ENCODE results near the gene GGTLC3. TPM values are rescaled to one million over a fixed set of nuclear protein-coding genes. Genes with fewer than 3 reads are reported as not detected.
"Not testable (repeated sequence)": the region's sequence is repeated elsewhere in the genome, so short reads cannot be mapped to it uniquely, and the experiment has no call there.

The GGTLC3 gene
- not detected in 2 replicates for total RNA-seq (2014; rRNA removed; shearing (Covaris generic))

DNA sequence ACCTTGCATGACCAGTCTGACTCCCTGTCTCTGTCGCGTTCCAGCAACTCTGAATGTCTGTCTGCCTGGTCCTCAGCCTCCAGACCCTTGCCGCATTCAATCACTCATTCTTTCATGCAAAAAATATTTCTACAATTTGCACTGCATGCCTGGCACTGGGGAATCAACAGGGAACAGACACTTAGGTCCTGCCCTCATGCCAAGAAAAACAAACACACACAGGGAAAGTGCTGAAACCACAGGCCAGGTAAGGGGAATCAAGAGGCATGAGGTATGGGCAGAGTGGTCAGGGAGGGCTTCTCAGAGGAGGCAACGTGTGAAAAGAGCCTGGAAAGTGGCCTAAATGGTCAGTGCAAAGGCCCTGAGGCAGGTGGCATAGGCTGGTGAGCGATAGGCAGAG is at the start of gene GGTLC3:
TSS of gene GGTLC3 (minus strand) at position 101 of the 400 bp plus-strand sequence. CDS start 264 bp downstream, outside the sequence.
- DNase-seq (ENCODE audit: low read depth): not testable (repeated sequence)

DNA sequence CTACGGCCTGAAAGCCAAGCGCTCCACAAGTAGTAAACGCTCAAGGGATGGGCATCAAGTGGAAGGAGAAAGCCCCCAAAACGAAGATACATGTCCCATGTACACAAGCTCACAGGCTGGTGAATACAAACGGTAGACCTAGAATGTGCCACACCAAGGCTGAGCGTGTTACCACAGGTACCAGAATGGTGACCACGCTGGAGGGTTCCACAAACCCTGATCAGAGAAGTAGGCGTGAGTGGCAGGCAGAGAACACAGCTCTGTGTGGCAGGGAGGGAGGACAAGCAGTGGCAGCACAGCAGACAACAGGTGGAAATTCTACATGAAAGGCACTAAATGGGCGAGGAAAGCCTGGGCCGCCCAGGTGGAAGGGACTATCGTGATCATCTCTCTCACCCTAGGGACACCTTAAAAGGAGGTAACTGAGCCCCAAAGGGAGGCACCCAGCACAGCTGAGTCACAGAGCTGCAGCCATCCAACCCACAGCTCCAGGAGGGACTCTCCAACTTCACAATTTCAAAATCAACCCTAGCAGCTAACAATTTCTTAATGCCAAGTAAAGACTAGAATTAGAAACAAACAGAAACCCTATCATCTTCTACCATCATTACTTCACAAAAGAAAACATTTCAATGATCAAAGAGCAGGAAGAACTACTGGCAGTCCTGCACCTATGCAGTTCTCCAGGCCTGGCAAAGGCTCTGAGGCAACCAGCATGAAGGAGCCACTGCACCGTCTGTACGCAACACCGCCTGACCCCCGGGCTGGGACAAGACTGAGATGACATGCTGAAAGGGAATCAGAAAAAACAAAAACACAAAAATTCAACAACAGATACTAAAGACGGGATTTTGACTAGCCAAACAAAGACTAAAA is 42.4 kb upstream of the GGTLC3 start:
- DNase-seq (ENCODE audit: low read depth): not testable (repeated sequence)

DNA sequence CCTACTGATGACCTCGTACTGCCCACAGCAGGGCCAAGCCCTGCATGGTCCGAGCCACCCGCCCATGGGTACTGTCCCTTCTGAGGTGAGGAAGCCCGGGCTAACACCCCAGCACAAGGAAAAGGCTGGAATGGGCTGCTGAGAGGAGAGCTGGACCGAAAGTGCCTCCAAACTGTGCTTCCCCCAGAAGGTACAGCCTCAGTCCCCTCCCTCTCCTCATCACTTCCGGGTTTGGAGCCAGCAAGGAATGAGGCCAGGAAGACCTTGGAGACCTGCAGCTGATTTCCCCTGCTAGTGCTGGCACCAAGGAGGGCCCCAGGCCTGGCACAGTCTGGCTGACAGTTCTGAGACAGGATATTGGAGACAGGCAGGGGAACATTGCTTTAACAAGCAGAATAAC is 41.0 kb upstream of the GGTLC3 start:
- DNase-seq (ENCODE audit: low read depth): not testable (repeated sequence)

DNA sequence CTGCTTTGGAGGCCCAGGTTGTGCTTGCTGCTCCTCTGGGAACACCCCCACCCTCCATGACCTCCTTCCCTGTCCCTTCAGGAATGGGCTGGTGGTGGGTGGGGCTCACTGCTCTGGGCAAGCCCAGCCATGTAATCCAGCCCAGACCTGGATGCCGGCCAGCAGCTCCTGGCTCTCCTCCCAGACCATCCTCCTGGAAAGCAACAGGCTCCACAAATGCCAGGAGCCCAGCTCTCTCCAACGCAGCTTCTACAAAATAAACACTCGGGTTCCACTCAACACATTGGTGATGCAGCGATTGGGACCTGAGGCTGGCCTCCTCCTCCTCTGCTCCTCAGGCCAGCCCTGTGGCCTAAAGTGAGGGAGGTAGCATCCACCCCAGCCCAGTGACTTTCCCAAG is 40.6 kb upstream of the GGTLC3 start:
- not testable (repeated sequence) for DNase-seq (ENCODE audit: low read depth)

DNA sequence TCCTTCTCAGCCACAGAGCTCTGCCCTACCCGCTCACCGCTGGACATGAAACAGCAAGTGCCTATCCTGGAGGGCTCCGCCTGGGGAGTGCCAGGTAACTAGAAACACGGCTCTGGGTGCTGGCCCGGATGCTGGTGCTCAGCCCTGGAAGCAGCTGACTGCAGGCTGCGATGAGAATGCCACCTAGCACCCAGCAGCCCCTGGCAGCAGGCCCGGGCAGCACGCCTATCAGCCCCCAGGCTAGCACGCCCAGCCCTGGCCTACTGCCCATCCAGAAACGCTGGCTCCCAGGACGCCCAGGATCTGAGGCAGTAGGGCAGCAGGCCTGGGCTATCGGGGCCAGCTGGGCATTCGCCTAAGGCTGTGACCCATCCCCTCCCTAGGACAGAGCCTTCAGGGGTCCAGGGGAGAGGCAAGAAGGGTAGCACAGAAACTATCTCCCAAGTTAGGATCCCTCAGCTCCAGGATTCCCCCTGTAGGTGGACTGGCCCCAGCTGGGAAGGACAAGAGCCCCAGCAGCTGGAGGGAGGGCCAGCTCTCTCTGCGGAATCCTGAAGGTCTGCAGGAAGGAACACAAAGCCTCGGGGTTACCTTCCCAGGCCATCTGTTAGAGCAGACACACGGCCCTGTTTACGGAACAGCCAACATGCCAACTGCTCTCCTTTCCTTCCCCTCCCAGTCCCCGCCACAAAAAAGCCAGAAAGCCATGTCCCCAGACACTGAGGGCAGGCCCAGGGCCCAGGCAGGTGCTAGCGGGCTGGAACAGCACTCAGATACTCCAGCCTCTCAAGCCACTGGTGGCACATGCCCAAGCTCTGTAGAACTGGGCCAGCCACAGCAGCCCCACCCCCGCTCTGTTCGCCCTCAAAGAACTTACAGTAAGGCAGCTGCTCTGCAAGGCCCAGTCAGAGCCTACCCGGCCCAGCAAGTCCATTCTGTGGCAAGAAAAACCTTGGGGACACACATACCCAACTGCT is 36.6 kb upstream of the GGTLC3 start:
- not testable (repeated sequence) for DNase-seq (ENCODE audit: low read depth)

DNA sequence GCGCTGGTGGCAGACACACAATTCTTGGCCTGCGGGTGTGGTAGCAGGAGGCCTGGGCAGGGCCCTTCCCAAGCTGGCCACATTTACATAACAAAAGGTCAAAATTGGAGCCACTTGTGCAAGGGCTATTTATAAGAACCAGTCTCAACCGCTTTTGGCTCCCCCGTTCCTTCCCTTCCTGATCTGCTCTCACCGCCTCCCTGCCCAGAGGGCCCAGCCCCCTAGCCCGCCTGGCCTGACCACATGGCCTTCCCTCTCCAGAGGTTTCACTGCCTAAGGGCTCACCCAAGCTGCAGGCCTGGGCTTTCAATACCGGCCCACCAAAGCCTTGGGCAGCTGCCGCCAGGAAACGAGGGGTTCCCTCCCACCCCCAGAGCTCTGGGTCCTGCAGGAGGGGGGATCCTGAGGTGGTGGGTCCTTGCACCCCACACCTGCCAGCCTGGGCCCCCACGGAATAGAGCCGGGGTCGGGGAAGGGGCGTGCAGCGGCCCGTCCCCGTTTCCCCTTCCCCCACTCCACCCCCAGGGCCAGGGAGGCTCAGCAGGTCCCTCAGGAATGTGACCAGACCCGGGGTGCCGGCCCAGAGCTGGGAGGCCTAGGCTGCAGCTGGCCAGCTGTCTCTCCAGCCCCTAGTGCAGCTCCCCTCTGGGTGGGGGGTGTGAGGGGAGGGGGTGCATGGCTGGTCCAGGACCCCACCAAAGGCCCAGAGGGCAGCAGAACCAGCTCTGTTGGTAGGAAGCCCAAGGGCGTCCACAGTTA is 35.1 kb upstream of the GGTLC3 start:
- DNase-seq (ENCODE audit: low read depth): not testable (repeated sequence)

DNA sequence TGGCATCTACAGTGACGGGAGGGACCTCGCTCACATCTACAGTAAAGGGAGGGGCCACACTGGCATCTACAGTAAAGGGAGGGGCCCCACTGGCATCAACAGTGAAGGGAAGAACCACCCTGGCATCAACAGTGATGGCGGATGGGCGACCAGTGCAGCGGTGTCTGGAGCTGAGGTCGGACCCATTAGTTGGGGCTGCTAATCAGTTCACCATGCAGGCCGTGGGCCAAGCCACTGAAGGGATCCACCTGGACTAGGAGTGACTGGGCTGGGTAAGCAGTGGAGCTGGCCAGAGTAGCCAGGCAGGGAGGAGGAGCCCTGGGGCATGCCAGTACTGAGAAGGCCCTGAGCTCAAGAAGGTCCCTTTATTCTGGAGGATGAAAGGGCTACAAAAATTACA is 33.1 kb upstream of the GGTLC3 start:
- DNase-seq (ENCODE audit: low read depth): not testable (repeated sequence)

DNA sequence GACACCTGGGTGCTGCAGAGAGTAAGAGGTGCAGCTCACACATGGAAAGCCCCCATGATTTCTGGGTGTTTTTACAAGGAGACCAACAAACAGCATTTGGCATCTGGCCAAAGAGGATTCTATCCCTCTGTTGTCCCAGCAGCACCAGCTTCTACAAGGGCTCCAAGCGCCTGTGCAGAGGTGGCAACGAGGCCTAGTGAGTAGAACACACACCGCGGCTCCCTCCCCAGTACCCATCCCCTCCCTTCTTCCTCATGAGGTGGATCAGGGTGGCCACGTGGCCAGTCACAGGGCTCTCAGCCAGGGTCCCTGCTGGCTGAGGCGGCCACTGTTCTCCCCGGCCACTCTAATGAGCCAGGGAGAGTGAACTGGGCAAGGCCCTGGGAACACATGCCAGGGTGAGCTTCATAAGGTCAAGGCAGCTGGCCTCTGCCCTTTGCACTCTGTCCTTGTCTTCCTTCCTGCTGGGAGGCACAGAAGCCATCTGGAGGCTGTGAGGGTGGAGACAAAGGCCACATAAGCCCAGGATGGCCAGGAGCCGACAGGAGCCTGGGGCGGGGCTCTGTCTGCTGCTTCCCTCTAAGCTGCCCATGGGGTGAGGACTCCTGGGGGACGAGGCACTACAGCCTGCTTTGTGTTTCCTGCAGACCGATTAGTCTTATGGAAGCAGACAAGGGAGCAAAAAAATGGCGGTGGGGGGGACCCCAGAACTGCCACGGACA is 31.7 kb upstream of the GGTLC3 start:
- DNase-seq (ENCODE audit: low read depth): not testable (repeated sequence)

DNA sequence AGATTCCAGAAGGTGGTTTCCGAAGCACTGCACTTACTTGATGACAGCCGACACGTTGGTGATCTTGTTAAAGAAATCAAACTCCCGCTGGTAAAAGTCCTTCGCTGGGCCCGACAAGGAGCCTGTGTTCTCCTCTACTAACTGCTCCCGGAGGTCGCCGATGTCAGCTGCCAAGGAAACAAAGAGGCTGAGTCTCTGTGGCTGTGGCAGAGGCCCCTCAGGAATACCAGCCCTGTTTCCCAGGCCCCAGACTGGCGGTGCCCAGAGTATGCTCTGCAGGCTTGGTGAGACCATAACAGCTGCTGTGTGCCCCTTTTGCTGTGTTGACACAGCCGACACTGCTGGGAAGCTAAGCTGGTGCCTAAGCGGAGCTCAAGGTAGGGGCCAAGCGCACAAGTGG is 26.7 kb upstream of the GGTLC3 start:
- not testable (repeated sequence) for DNase-seq (ENCODE audit: low read depth)

DNA sequence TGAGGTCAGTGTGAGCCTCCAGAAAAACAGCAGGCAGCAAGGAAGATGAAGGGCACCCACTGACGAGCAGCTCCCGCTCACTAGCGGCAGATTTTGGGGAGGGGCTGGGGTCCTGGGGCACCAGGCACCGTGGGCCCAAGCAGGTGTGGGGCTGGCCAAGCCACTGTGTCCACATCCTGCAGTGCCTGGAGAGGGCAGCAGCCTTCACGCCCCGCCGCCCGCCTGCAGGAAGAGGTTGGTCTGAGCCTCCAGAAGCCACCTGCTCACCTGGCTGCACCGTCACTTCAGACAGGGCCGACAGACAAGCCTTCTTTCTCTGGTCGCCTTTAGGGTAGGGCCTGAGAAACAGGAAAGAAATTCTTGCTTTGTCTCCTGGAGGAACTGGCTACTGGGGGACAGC is 25.4 kb upstream of the GGTLC3 start:
- not testable (repeated sequence) for DNase-seq (ENCODE audit: low read depth)

DNA sequence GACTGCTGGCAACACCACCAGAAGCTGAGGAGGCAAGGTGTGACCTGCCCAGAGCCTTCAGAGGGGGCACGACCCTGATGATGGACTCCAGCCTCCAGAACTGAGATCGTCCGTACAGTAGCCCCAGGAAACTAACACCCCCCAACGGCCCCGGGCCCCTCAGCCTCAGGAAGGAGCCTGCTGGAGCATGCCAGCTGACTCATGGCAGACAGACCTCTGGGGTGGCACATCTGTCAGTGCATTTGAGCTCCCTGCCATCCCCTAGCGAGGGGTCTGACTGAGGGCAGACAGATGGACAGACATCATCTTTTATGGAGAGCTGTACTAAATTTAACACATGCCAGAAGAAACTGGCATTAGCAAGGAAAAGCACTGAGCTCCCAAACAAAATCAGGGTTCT is 22.0 kb upstream of the GGTLC3 start:
- not testable (repeated sequence) for DNase-seq (ENCODE audit: low read depth)

DNA sequence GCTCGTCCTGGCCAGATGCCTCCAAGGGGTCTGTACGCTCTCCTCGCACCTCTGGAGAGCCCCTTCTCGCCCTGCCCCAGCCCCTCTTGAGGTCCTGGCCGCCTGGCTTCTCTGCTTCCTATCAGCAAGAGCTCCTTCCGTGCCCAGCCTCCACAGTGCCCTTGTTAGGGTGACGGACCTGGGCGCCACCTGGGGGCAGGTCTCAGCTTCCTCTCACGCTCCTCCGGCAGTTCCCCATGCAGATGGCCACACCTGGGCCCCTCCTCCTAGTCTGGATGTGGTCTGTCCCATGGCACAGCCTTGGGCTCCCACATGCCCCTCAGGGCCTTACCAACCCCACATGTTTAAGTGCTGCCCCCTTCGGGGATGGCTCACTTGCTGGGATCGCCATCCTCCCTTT is 16.4 kb upstream of the GGTLC3 start:
- not testable (repeated sequence) for DNase-seq (ENCODE audit: low read depth)

DNA sequence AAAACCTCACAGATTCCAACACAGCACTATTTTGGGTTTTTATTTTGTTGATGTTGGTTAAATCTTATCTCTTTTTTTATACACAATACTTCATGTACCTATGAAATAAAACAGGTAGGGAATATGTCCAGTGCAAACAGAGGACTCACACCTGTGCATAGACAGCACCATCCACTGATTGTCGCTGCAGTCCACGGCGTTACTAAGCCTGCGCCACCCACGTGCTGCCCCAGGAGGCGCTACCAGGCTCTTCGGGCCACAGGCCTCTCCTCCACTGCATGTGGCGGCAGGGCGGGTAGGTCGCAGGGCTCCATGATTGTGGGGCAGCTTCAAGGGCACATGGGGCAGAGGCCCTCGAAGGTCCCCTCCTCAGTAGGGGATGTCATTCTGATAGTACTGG is 15.7 kb upstream of the GGTLC3 start:
- DNase-seq (ENCODE audit: low read depth): not testable (repeated sequence)

DNA sequence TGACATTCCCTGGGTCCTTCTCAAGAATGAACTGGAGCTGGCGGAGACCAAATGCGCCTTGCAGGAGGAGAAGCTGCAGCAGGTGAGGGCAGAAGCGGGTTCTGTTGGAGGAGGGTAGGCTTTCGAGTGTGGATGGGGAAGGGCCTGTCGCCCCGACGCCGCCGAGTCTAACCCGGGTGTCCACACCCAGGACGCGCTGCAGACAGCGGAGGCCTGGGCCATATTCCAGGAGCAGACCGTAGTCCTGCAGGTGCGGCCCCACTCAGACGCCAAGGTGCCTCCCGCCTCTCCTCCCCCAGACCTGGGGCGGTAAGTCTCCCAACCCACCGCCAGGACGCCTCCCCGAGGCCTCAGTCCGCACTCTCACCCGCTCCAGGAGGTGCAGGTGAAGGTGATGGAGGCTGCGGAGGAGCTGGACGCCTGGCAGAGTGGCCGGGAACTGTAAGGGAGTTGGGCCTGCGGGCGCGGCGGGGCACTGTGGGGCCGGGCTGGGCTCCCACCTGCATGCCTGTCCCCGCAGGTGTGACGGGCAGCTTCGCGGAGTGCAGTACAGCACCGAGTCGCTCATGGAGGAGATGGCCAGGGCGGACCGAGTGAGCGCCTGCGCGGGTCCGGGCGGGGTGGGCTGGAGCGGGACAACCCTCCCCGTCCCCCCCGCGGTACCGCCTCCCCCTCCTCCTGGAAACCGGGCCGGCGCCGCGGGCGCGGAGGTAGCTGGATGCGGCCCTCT is 11.6 kb upstream of the GGTLC3 start:
- DNase-seq (ENCODE audit: low read depth): not testable (repeated sequence)

DNA sequence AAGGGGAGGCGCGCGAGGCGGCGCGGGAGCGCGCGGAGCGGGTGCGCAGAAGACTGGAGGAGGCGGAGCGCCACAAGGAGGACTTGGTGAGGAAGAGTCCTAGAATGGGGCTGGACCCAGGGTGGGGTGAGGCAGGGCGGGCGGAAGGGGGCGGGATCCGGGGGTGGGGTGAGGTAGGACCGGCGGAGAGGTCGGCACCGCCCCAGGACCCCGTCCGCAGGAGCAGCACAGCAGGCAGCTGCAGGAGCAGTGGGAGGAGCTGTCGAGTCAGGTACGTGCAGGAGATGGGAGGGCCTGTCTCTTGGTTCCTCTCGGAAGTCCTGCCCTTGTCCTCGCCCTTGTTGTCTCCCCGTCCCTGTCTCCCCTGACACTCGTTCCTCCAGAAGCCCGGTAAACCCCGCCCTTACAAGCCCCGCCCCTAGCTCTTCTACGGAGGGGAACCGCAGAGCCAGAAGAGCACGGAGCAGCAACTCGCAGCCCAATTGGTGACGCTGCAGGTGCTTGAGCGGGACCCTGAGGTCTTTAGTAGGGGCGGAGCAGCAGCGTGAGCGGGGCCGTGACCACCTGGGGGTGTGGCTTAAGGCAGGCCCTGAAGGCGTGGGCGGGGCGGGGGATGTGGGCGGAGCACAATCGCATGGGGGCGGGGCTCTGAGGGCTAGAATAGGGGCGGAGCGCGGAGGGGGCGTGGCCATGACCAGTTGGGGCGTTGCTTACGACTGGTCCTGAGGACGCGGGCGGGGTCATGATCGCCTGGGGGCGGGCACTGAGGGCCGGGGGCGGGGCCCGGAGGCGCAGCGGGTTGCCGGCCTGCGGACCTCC is 10.8 kb upstream of the GGTLC3 start:
- peak; percentile 56 for DNase-seq (ENCODE audit: low read depth)

DNA sequence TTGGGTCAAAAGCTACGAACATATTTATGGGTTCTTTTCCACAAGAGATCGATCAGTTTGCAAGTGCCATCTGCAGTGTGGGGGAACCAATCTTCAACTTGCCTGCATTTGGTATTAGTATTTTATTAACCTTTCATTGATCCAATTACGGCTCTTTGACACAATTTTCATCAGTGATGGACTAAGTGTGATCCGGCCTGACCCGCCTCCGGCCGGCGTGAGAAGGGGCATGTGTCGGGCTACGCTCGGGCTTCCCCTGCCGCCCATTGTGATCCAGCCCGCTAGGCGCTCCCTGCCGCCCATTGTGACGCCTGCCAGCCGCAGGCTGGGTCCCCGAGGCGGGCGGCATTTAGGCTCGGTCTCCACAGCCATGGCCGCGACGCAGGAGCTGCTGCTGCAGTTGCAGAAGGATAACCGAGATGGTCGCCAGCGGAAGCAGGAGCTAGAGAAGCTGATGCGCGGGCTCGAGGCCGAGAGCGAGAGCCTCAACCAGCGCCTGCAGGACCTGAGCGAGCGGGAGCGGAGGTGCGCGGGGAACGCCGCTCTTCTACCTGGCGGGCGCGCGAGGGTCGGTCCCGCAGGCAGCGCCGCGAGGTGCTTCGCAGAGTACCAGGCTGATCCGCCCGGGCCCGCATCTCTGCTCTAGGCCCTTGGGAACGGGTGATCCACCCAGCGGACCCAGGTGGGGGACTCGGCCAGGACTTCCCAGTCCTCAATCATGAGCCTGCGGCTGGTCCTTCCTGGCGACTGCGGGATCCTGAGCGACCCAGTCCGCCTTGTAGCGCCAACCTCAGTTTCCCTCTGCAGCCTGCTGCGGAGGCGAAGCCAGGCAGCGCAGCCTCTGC is 10.0 kb upstream of the GGTLC3 start, which contains the start of gene TMEM191B:
TSS of gene TMEM191B (plus strand) at position 51 of the 845 bp plus-strand sequence. CDS start at position 230, 179 bp downstream.
- not testable (repeated sequence) for DNase-seq (ENCODE audit: low read depth)

DNA sequence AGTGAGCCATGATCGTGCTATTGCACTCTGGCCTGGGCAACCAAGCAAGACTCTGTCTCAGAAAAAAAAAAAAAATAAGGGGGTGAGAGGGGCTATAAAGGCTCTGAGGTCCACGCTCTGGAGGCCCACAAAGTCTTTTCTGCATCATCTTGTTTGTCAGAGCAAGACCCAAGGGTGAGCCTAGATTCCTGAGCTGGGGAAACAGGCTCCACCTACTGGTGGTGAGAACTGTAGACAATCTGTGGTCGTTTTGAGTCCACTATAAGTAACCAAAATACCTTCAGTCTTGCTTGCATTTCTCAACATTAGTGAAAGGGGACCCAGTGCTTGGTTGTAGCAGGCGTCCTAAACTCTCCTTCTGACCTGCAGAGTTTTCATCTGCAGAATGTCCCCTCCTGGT is 5.4 kb upstream of the GGTLC3 start:
- DNase-seq (ENCODE audit: low read depth): not testable (repeated sequence)

DNA sequence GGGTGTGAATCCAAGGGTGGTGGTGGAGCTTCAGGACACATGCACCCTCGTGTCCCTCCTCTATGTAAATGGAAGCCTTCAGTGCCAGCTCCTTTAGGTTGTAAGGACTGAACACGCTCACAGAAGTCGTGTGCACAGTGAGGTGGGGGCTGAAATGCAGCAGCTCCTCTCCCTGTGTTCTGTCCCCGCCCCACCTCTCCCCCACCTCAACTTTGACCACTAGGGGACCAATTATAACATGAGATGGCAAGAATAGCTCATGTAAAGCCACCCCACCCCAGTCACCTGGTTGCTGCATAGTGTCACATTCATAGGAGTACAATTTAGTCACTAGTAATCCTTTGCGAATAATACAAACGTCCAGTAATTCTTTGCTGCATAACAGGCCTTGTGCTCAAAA is 4.8 kb upstream of the GGTLC3 start:
- not testable (repeated sequence) for DNase-seq (ENCODE audit: low read depth)
